T-helper 17 cell (primary cell): ENCODE data around the gene C4BPB. TPM values are rescaled to one million over a fixed set of nuclear protein-coding genes. Genes with fewer than 3 reads are reported as not detected.

Experiments used
- ATAC-seq: fragments of 150-1000 bp; cut with Tn5 transposase; 2 replicates; pipeline ENCODE4 v1.10.0; 2021; ENCODE audit warnings: mild to moderate bottlenecking, moderate library complexity
- DNase-seq, 3 donors: peaks; one replicate each; pipeline versions ENCODE4 v3.0.0 to v3.0.0-alpha.2; 2020 to 2021
- H3K9me3 ChIP-seq: one replicate; pipeline ENCODE4 v1.7.0; 2013; ENCODE audit warnings: low read length, mild to moderate bottlenecking; ENCODE audit not compliant: control insufficient read depth, poor library complexity, severe bottlenecking
- H3K27ac Mint-ChIP-seq: one replicate; pipeline ENCODE4 v1.8.0; 2022; ENCODE audit warnings: mild to moderate bottlenecking, moderate library complexity, mixed read lengths
- H3K27me3 Mint-ChIP-seq: one replicate; pipeline ENCODE4 v1.8.0; 2022; ENCODE audit warnings: mixed read lengths
- H3K36me3 Mint-ChIP-seq: one replicate; pipeline ENCODE4 v1.8.0; 2022; ENCODE audit warnings: low read depth, mixed read lengths
- H3K4me1 Mint-ChIP-seq: one replicate; pipeline ENCODE4 v1.8.0; 2022; ENCODE audit warnings: mild to moderate bottlenecking, mixed read lengths
- H3K4me3 Mint-ChIP-seq: one replicate; pipeline ENCODE4 v1.8.0; 2022; ENCODE audit warnings: mild to moderate bottlenecking, moderate library complexity, mixed read lengths
- total RNA-seq, 4 donors: library from RNA in 2 of 4; stranded (reverse) in 2 of 4; gene quantifications; one replicate each; pipeline ENCODE4 v1.2.3 and lab custom pipeline; 2022 to 2026

C4BPB gene
- total RNA-seq, 2 donors from 2014 or later, result 0.27 TPM; not detected in 1

- Mint-ChIP-seq H3K4me1 (peaks cover 11% of the 10 kb centered on the region), H3K27me3 (peaks cover 40% of the 10 kb centered on the region), H3K36me3 (peaks cover 4% of the 10 kb centered on the region), H3K27ac (no peak overlapping the region), H3K4me3 (no peak overlapping the region)
- ATAC-seq (no peak), DNase-seq (no peak)
- H3K9me3 ChIP-seq, result no peaks in the 10 kb centered on the region
Measured at GRCh38 chr1:207081806-207082205, 6.9 kb upstream of the C4BPB start.

- no peak overlapping the region for H3K4me3 Mint-ChIP-seq
- peaks cover 12% of the 10 kb centered on the region for H3K4me1 Mint-ChIP-seq
- H3K27ac Mint-ChIP-seq, result no peak overlapping the region
- ATAC-seq, result no peak
- no peaks in the 10 kb centered on the region for H3K9me3 ChIP-seq
- no peak for DNase-seq
- peaks cover 42% of the 10 kb centered on the region for H3K27me3 Mint-ChIP-seq
- peaks cover 4% of the 10 kb centered on the region for H3K36me3 Mint-ChIP-seq
Measured at GRCh38 chr1:207084232-207084631, 4.4 kb upstream of the C4BPB start.

DNA sequence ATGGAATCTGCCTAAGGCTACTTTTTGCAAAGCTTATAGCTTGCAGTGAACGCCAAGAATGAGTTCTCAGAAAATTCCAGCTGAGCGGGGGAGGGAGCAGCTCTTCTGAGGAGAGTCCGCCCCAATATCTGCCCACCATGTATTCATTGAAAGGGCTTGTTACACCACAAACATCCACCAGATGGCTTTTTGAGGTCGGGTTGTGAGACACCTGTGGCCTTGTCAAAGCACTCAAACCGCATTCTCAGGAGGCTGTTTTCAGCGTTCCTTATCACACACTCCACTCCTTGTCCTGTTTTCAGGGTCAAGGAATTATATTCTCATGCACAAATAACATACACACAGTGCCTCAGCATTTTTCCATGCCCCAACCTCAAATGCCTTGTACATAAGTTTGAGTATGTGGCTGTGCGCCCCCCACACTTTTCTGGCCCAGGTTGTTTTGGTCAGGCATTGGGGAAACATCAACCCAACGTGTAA, 3.9 kb upstream of the C4BPB start:
- DNase-seq, result peak in 2 of 3 donors; percentile 17 to 44
- no peaks in the 10 kb centered on the region for H3K9me3 ChIP-seq
- Mint-ChIP-seq H3K4me3 (no peak overlapping the region), H3K27me3 (peaks cover 42% of the 10 kb centered on the region), H3K4me1 (peaks cover 15% of the 10 kb centered on the region), H3K36me3 (peaks cover 4% of the 10 kb centered on the region), H3K27ac (no peak overlapping the region)
- peak; percentile 82 for ATAC-seq

- ATAC-seq (no peak), DNase-seq (no peak)
- H3K36me3 Mint-ChIP-seq, result peaks cover 4% of the 10 kb centered on the region
- H3K27me3 Mint-ChIP-seq, result peaks cover 42% of the 10 kb centered on the region
- H3K9me3 ChIP-seq, result no peaks in the 10 kb centered on the region
- H3K4me3 Mint-ChIP-seq, result no peak overlapping the region
- H3K4me1 Mint-ChIP-seq, result peaks cover 15% of the 10 kb centered on the region
- no peak overlapping the region for H3K27ac Mint-ChIP-seq
Measured at GRCh38 chr1:207085887-207086286, 2.8 kb upstream of the C4BPB start.

GRCh38 chr1:207088161-207088560, 499 bp upstream of the C4BPB start:
- Mint-ChIP-seq H3K4me3 (no peak overlapping the region), H3K27ac (no peak overlapping the region), H3K4me1 (peaks cover 15% of the 10 kb centered on the region), H3K36me3 (peaks cover 4% of the 10 kb centered on the region), H3K27me3 (peaks cover 36% of the 10 kb centered on the region)
- ATAC-seq (no peak), DNase-seq (no peak)
- no peaks in the 10 kb centered on the region for H3K9me3 ChIP-seq

GRCh38 chr1:207089627-207090355, 1.1 kb downstream of the C4BPB start:
- H3K36me3 Mint-ChIP-seq, result peaks cover 2% of the 10 kb centered on the region
- peak overlapping the region; percentile 21 for H3K4me3 Mint-ChIP-seq
- ATAC-seq, result no peak
- no peak for DNase-seq
- no peak overlapping the region for H3K27ac Mint-ChIP-seq
- H3K4me1 Mint-ChIP-seq, result peaks cover 10% of the 10 kb centered on the region
- H3K27me3 Mint-ChIP-seq, result peaks cover 23% of the 10 kb centered on the region
- no peaks in the 10 kb centered on the region for H3K9me3 ChIP-seq

GRCh38 chr1:207091200-207091908, 2.7 kb downstream of the C4BPB start:
- Mint-ChIP-seq H3K4me3 (no peak overlapping the region), H3K36me3 (peaks cover 7% of the 10 kb centered on the region), H3K27me3 (peaks cover 31% of the 10 kb centered on the region), H3K4me1 (peaks cover 3% of the 10 kb centered on the region), H3K27ac (no peak overlapping the region)
- H3K9me3 ChIP-seq, result no peaks in the 10 kb centered on the region
- no peak for DNase-seq
- no peak for ATAC-seq

DNA sequence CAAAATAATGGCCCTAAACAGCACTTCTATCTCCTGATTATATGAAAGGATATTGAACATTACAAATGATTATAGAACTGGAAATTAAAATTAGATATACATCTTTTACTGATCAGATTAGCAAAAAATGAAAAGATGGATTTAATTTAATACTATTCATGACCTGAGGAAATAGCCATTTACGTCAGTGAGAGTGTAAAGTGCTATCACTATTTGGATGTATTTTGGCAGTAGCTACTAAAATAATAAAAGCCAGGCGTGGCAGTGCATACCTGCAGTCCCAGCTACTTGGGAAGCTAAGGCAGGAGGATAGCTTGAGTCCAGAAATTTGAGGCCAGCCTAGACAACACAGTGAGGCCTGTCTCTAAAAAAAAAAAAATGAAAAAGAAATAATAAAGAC, 5.3 kb downstream of the C4BPB start:
- DNase-seq (no peak), ATAC-seq (no peak)
- Mint-ChIP-seq H3K27me3 (peaks cover 27% of the 10 kb centered on the region), H3K36me3 (peaks cover 7% of the 10 kb centered on the region), H3K4me1 (peaks cover 3% of the 10 kb centered on the region), H3K4me3 (no peak overlapping the region), H3K27ac (no peak overlapping the region)
- H3K9me3 ChIP-seq, result no peaks in the 10 kb centered on the region

- no peak overlapping the region for H3K27ac Mint-ChIP-seq
- ATAC-seq, result no peak
- H3K36me3 Mint-ChIP-seq, result peaks cover 7% of the 10 kb centered on the region
- H3K27me3 Mint-ChIP-seq, result peaks cover 44% of the 10 kb centered on the region
- no peak overlapping the region for H3K4me3 Mint-ChIP-seq
- peaks cover 3% of the 10 kb centered on the region for H3K4me1 Mint-ChIP-seq
- H3K9me3 ChIP-seq, result no peaks in the 10 kb centered on the region
- no peak for DNase-seq
Measured at GRCh38 chr1:207097871-207098324, 9.2 kb downstream of the C4BPB start.

- H3K4me3 Mint-ChIP-seq, result no peak overlapping the region
- H3K27ac Mint-ChIP-seq, result no peak overlapping the region
- DNase-seq (no peak), ATAC-seq (no peak)
- peaks cover 43% of the 10 kb centered on the region for H3K27me3 Mint-ChIP-seq
- H3K36me3 Mint-ChIP-seq, result no peaks in the 10 kb centered on the region
- no peaks in the 10 kb centered on the region for H3K9me3 ChIP-seq
- H3K4me1 Mint-ChIP-seq, result peaks cover 4% of the 10 kb centered on the region
Measured at GRCh38 chr1:207101720-207102119, 13.1 kb downstream of the C4BPB start.

DNA sequence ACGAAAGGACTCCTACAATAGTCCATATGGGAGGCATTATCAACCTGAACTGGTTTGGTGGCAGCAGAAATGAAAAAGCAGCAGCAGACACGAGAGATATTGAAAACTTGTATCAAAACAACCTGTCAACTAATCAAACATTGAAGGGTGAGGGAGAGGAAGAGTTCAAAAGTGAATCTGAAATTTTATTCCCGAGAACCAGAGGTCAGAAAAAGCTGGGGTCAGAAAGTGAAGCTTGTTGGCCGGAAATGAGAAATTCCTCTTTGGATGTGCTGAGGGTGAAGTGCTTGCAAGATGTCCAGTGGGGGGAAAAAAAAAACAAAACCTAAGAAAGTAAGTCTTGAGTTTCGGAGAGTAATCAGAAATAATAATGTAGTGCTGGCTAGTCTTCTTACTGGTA, 13.5 kb downstream of the C4BPB start:
- Mint-ChIP-seq H3K27ac (no peak overlapping the region), H3K27me3 (peaks cover 48% of the 10 kb centered on the region), H3K36me3 (peaks cover 2% of the 10 kb centered on the region), H3K4me3 (no peak overlapping the region), H3K4me1 (peaks cover 4% of the 10 kb centered on the region)
- no peaks in the 10 kb centered on the region for H3K9me3 ChIP-seq
- ATAC-seq (no peak), DNase-seq (no peak)

DNA sequence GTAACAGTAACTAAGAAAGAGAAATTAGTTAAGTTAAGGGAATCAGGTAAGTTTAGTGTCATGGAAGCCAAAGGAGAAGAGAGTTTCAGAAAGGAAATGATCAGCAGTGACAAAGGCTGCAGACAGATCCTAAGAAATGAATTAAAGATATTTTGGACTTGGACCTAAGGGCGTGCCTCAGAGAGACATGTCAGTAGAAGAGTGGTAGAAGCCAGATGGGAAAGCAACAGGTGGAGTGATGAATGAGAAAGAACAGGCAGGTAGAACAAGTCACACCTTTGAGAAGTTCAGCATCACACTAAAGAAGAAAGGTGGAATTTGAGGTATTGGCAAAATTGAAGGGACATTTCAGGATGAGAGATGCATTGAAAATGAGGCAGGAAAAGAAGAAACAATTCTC, 14.0 kb downstream of the C4BPB start:
- Mint-ChIP-seq H3K27ac (no peak overlapping the region), H3K27me3 (peaks cover 53% of the 10 kb centered on the region), H3K4me3 (no peak overlapping the region), H3K4me1 (peaks cover 4% of the 10 kb centered on the region), H3K36me3 (peaks cover 2% of the 10 kb centered on the region)
- DNase-seq (no peak), ATAC-seq (no peak)
- H3K9me3 ChIP-seq, result no peaks in the 10 kb centered on the region

DNA sequence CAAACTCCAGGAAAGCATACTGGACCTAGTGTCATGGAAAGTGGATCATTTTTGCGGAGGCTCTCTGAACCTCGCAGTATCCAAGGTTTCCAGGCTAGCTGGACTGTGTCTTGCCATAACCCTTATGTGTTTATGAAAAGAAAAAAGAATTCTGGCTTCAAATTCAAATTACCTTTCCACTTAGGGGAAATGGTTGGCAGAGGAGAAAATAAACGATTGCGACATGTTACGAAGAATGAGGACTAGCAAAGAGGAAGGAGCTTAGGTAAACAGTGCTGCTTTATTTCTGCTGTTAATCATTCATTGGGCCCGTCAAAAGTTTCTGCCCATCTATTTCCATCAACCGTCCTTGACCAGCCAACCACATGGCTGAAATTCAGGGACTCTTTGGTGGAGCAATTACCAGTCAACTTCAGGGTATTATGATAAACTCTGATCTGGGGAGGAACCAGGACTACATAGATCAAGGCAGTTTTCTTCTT, 15.3 kb downstream of the C4BPB start, which contains the start of gene C4BPA:
Gene C4BPA, plus strand, starts transcription at position 342 of the 482 bp plus-strand sequence. CDS start 8,793 bp downstream, outside the sequence.
- Mint-ChIP-seq H3K27me3 (peaks cover 60% of the 10 kb centered on the region), H3K27ac (no peak within 1 kb of the TSS), H3K4me3 (no peak within 1 kb of the TSS), H3K36me3 (peaks cover 2% of the 10 kb centered on the region), H3K4me1 (peaks cover 6% of the 10 kb centered on the region)
- no peaks in the 10 kb centered on the region for H3K9me3 ChIP-seq
- no peak for DNase-seq
- ATAC-seq, result no peak
